ENCODE results near the gene CDC40. TPM values are rescaled to one million over a fixed set of nuclear protein-coding genes. Genes with fewer than 3 reads are reported as not detected.

The CDC40 gene
- total RNA-seq, 1 experiment from 2014 or later, result 23.1 TPM

DNA sequence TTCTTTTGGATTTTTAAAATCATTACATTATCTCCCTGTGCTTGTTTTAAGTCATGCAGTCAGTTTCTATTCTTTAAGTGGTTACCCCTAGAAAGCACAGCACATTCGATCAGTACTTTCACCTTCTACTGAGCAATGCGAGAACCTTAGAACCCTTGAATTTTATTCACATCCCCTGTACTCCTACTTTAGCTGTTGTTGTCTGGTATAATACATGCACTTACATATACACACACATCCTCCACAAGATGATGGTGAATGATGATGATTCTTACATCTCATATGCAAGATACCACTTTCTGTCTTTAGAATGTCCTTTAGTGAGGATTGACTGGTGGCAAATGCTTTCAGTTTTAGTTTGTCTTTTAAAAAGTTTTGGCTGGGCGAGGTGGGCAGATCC lies 5.7 kb downstream of the CDC40 start:
- Histone ChIP-seq H3K36me3 (replicated peaks; ENCODE audit: control insufficient read depth, insufficient read depth, low read length) (no peaks in the 10 kb centered on the region; the same call in 1 of the 2 replicates), H3K4me3 (ENCODE audit: insufficient read depth, low read depth, low read length) (no peak overlapping the region), H3K27me3 (ENCODE audit: control insufficient read depth, insufficient read depth, low read length) (no peaks in the 10 kb centered on the region)
- no peak for DNase-seq

DNA sequence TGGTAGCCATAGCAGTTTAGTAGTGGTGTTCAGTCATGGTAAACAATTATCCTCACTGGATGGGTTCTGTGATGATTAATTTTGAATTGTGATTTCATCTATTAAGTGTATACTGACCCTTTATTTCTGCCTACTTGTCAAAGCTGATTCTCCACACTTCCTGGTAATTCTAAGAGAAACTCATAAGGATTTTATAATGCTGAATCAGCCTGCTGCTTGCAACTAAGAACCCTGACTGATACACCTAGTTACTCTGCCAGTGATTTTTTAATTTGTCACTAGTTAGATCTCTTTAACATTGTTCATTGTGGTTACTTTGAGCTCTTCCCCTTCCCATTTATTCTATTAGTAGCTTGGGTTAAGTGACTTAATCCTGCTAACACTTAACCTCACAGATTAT lies 8.6 kb downstream of the CDC40 start:
- Histone ChIP-seq H3K4me3 (ENCODE audit: insufficient read depth, low read depth, low read length) (no peak overlapping the region), H3K36me3 (replicated peaks; ENCODE audit: control insufficient read depth, insufficient read depth, low read length) (no peaks in the 10 kb centered on the region), H3K27me3 (ENCODE audit: control insufficient read depth, insufficient read depth, low read length) (no peaks in the 10 kb centered on the region)
- DNase-seq, result no peak

DNA sequence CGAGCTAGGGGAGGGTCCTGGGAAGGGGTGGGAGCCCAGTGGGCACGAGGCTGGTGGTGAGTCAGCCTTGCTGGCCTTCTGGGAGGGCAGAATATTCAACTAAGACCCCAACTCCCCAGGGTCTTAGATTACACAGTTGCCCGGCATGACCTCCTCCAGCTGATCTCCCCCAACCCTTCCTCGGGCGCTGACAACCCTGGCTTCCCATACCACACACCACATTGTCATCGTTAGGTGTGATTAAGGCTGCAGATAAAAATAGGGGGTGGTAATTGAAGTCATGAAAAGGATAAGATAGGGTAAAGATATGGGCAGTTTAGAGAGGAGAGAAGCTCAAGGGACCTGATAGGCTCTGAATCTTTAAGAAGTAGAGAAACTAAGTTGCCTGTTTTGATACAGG lies 10.5 kb downstream of the CDC40 start:
- no peaks in the 10 kb centered on the region for H3K27me3 ChIP-seq (ENCODE audit: control insufficient read depth, insufficient read depth, low read length)
- no peak for DNase-seq
- H3K36me3 ChIP-seq (replicated peaks; ENCODE audit: control insufficient read depth, insufficient read depth, low read length), result no peaks in the 10 kb centered on the region
- H3K4me3 ChIP-seq (ENCODE audit: insufficient read depth, low read depth, low read length), result no peak overlapping the region

DNA sequence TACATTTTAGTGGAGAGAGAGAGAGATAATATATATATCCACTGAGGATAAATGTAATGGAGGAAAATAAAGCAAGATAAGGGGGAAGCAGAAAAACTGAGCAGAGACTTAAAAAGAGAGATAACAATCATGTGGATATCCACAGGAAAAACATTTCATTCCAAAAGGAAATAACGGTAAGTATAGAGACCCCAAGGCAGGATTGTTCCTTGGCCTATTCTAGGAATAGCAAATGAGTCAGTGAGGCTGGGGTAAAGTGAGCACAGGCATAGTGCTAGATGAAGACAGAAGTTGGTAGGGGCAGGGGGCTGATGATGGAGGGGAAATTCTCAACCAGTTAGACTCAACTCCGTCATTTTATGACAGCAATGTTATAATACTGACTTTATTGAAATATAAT lies 11.2 kb downstream of the CDC40 start:
- Histone ChIP-seq H3K4me3 (ENCODE audit: insufficient read depth, low read depth, low read length) (no peak overlapping the region), H3K36me3 (replicated peaks; ENCODE audit: control insufficient read depth, insufficient read depth, low read length) (no peaks in the 10 kb centered on the region), H3K27me3 (ENCODE audit: control insufficient read depth, insufficient read depth, low read length) (no peaks in the 10 kb centered on the region)
- DNase-seq, result no peak

DNA sequence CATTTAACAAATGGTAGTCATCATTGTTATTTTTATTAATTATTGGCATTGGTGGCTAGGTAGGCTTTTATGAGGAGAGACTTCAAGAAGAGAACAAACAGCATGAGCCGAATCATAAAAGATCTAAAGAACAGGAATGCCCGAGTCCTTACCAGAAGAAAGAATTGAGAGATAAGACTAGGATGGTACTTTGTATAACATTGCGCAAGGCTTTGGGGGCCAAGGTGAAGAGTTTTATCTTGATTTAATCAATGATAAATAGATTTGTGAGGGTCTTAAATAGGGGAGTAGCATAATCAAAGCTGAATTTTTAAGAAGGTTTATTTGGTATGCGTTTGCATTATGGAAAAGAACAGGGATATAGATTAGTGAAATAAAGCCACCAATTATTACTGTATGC lies 15.4 kb downstream of the CDC40 start:
- no peaks in the 10 kb centered on the region for H3K36me3 ChIP-seq (replicated peaks; ENCODE audit: control insufficient read depth, insufficient read depth, low read length)
- H3K27me3 ChIP-seq (ENCODE audit: control insufficient read depth, insufficient read depth, low read length), result no peaks in the 10 kb centered on the region
- H3K4me3 ChIP-seq (ENCODE audit: insufficient read depth, low read depth, low read length), result no peak overlapping the region
- no peak for DNase-seq

DNA sequence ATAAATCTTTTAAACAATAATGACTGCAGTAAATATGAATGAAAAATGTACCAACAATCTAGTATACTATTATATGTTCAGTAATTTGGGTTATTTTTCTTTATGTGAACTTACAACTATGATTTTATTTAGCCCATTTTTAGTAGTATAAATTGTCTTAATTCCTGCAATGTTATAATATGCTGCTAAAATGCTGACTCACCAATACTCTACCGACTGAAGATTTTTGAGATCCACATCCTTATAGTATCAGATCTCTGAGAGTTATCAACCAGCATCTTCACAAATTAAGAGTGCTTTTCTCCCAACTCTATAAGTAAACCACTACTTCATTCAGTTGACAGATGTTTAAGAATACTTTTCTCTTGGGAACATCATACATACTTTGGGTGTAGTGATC lies 16.6 kb downstream of the CDC40 start:
- H3K27me3 ChIP-seq (ENCODE audit: control insufficient read depth, insufficient read depth, low read length), result no peaks in the 10 kb centered on the region
- DNase-seq, result no peak
- no peaks in the 10 kb centered on the region for H3K36me3 ChIP-seq (replicated peaks; ENCODE audit: control insufficient read depth, insufficient read depth, low read length)
- H3K4me3 ChIP-seq (ENCODE audit: insufficient read depth, low read depth, low read length), result no peak overlapping the region

DNA sequence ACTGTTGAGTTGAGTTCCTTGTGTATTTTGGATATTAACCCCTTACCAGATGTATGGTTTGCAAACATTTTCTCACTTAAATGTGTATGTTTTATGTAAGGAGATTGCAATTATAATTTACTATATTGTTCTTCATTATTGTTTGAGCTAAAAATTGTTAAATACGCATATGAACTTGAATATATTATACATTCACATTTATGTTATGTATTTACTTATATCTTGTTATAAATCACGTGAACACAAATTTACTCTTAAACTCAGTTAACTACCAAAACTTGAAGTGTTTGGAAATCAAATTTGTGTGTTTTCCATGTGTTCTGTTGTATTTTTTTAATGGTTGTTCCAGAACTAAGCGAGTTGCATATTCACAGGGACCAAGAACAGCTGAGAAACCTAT lies 18.3 kb downstream of the CDC40 start:
- no peaks in the 10 kb centered on the region for H3K36me3 ChIP-seq (replicated peaks; ENCODE audit: control insufficient read depth, insufficient read depth, low read length)
- no peaks in the 10 kb centered on the region for H3K27me3 ChIP-seq (ENCODE audit: control insufficient read depth, insufficient read depth, low read length)
- no peak for DNase-seq
- H3K4me3 ChIP-seq (ENCODE audit: insufficient read depth, low read depth, low read length), result no peak overlapping the region

DNA sequence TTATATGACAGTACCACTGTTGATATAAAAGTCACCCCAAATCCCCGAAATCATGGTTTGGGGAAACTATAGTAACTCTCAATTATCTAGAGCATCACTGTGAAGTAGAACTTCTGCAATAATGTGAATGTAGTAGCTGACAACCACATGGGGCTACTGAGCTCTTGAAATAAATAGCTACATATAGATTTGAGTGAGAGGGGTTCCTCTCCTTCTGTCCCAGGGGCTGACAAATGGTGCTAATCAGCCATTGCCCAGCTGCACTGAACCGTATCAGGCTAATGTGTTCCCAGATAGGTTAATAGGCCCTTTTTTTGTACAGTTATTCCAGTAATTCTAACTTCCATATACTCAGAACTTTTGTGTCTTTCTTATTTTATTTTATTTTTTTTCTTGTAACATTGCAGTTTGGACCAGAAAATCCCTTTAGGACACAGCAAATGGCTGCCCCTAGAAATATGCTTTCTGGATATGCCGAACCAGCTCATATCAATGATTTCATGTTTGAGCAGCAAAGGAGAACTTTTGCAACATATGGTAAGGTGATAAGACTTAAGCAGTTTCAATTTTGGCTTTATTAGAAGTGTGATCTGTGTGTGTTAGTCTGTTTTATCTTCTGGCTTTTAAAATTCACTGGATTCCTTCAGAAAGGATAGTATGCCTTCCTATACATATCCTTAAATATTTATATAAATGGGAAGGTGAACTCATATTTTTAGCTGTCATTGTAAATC lies 21.1 kb downstream of the CDC40 start:
- no peaks in the 10 kb centered on the region for H3K27me3 ChIP-seq (ENCODE audit: control insufficient read depth, insufficient read depth, low read length)
- DNase-seq, result no peak
- no peak overlapping the region for H3K4me3 ChIP-seq (ENCODE audit: insufficient read depth, low read depth, low read length)
- H3K36me3 ChIP-seq (replicated peaks; ENCODE audit: control insufficient read depth, insufficient read depth, low read length), result no peaks in the 10 kb centered on the region

DNA sequence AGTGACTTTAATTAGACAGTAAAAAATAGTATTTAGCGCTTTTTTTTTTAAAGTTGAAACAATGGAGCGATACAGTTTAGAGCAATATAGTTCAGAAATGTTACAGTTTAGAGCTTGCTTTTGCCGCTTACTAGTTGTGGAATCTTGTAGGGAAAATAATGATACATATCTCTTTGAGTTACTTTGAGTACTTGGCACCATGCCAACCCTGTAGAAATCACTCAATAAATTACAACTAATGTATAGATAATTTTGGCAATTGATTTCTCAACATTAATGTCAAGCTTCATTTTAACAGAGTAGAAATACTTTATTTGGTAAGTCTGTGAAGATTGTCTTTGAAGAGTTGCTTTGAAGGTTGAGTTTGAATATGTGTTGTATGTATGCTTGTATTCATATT lies 27.4 kb downstream of the CDC40 start:
- Histone ChIP-seq H3K36me3 (replicated peaks; ENCODE audit: control insufficient read depth, insufficient read depth, low read length) (peaks cover 1% of the 10 kb centered on the region; the same call in 1 of the 2 replicates), H3K4me3 (ENCODE audit: insufficient read depth, low read depth, low read length) (no peak overlapping the region), H3K27me3 (ENCODE audit: control insufficient read depth, insufficient read depth, low read length) (no peaks in the 10 kb centered on the region)
- DNase-seq, result no peak

DNA sequence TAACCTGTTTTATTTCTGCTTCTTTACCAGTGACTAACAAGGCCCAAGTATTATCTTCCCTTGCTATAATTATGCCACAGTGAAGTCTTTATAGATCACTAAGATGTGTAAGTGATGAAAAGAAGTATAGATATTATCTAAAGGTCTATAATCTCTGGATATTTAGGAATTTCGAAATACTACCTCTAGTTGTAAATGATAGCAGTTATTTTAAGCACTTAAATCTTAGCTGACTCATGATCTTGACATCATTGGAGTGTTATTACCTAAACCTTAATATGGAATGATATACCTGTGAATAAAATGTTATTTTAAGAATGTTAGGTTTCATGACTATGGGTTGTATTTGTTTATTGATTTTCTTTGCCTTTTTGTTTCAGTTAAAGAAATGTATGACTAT lies 31.5 kb downstream of the CDC40 start:
- no peak for DNase-seq
- H3K36me3 ChIP-seq (replicated peaks; ENCODE audit: control insufficient read depth, insufficient read depth, low read length), result peaks cover 1% of the 10 kb centered on the region
- no peak overlapping the region for H3K4me3 ChIP-seq (ENCODE audit: insufficient read depth, low read depth, low read length)
- no peaks in the 10 kb centered on the region for H3K27me3 ChIP-seq (ENCODE audit: control insufficient read depth, insufficient read depth, low read length)

DNA sequence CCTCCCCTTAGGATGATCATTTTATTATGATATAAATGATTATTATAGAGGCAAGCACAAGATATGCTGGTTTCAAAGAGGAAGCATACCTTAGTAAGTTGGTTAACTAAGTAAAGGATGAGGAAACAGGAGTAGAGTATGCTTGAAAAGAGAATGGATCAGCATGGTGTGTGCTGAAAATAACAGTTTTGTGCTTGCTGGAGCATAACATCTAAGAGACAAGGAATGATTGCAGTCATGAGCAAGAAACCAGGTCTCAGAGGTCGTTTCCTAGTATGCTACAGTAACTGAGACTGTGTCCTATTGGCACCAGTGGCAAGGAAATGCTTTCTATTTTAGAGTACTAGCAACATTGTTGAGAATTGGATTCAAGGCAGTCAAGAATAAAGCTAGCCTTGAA lies 34.1 kb downstream of the CDC40 start:
- DNase-seq, result no peak
- Histone ChIP-seq H3K36me3 (replicated peaks; ENCODE audit: control insufficient read depth, insufficient read depth, low read length) (peaks cover 5% of the 10 kb centered on the region), H3K4me3 (ENCODE audit: insufficient read depth, low read depth, low read length) (no peak overlapping the region), H3K27me3 (ENCODE audit: control insufficient read depth, insufficient read depth, low read length) (no peaks in the 10 kb centered on the region)

DNA sequence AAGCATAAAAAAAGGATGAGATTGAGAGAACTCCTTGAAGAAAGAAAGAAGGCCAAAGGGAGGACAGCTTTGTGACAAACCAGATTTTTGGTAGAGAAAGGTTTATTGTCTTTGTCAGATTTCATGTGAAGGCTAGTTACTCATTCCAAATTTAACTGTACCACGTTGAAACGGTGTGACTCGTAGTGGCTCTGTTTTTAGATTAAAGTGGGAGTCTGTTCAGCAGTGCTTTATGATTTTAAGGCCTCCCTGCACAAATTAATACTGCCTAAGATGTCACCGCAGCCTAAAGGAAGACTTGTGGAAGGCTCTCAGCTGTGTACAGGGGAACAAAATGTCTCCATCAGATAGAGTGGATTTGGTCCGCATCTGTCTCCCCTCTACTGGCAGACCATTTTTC lies 35.9 kb downstream of the CDC40 start:
- no peak for DNase-seq
- Histone ChIP-seq H3K4me3 (ENCODE audit: insufficient read depth, low read depth, low read length) (no peak overlapping the region), H3K36me3 (replicated peaks; ENCODE audit: control insufficient read depth, insufficient read depth, low read length) (peaks cover 7% of the 10 kb centered on the region), H3K27me3 (ENCODE audit: control insufficient read depth, insufficient read depth, low read length) (no peaks in the 10 kb centered on the region)

DNA sequence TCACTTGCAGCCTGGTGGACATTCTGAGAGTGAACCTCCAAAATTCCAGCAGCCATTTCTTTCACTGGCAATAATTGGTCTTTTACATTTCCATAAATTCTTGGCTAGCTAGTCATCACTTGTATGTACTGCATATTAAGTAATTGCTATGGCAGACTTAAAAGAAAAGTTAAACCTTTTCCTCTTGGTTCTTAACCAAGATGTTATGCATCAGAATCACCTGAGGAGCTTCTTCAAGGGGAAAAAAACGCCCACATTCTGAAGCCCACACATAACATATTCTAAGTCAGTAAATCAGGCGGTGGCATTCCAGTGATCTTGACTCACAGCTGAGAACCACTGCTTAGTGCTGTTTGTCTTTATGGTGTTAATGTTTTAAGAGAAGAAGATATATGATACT lies 37.0 kb downstream of the CDC40 start:
- H3K36me3 ChIP-seq (replicated peaks; ENCODE audit: control insufficient read depth, insufficient read depth, low read length), result peaks cover 6% of the 10 kb centered on the region
- no peak overlapping the region for H3K4me3 ChIP-seq (ENCODE audit: insufficient read depth, low read depth, low read length)
- no peak for DNase-seq
- no peaks in the 10 kb centered on the region for H3K27me3 ChIP-seq (ENCODE audit: control insufficient read depth, insufficient read depth, low read length)

DNA sequence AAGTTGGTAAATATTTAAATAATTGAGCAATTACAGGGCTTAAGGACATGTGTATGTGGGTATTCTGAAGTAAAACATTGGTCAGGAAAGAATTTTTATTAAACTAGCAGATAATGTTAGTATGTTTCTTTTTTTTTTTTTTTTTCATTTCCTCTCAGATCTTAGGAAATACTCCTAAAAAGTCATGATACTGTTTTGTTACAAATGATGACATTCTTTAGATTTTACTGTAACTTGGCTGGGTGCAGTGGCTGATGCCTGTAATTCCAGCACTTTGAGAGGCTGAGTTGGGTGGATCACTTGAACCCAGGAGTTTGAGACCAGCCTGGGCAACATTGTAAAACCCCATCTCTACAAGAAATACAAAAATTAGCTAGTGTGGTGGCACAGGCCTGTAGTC lies 41.5 kb downstream of the CDC40 start:
- Histone ChIP-seq H3K36me3 (replicated peaks; ENCODE audit: control insufficient read depth, insufficient read depth, low read length) (peaks cover 5% of the 10 kb centered on the region), H3K27me3 (ENCODE audit: control insufficient read depth, insufficient read depth, low read length) (no peaks in the 10 kb centered on the region), H3K4me3 (ENCODE audit: insufficient read depth, low read depth, low read length) (no peak overlapping the region)
- no peak for DNase-seq

DNA sequence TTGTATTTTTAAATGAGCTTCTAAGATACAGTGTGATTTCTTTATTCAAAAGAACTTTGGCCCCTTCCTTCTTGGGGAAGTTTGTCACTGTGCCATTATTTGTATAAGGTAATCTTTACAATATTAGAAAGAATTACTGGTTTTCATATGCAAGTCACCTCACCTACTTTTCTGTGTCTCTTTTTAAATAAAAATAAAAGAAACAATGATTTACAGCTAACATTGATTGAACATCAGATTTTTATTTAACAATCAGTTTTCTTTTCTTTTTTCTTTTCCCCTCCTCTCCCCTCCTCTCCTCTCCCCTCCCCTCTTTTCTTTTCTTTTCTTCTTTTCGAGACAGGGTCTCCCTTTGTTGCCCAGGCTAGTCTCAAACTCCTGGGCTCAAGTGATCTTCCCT lies 46.0 kb downstream of the CDC40 start:
- no peaks in the 10 kb centered on the region for H3K27me3 ChIP-seq (ENCODE audit: control insufficient read depth, insufficient read depth, low read length)
- peaks cover 1% of the 10 kb centered on the region for H3K36me3 ChIP-seq (replicated peaks; ENCODE audit: control insufficient read depth, insufficient read depth, low read length)
- H3K4me3 ChIP-seq (ENCODE audit: insufficient read depth, low read depth, low read length), result no peak overlapping the region
- no peak for DNase-seq

DNA sequence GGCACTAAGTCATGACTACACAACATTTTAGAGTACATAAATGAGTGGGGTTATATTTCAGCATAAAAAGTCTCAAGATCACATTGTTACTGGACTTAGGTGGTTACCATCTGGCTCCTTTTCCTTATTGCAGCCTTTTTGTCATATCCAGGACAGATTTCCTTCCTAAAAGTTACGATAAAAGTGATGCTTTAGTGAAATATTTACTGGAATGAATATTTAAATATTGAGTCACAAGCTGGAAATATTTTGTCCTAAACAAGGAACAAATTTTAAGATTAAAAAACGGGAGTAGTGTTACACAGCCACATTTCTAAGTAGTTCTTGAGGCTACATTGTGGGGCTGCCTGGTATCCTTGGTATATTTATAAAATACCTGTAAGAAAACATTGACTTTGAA lies 52.2 kb downstream of the CDC40 start:
- no peak overlapping the region for H3K4me3 ChIP-seq (ENCODE audit: insufficient read depth, low read depth, low read length)
- peaks cover 1% of the 10 kb centered on the region; the same call in 1 of the 2 replicates for H3K36me3 ChIP-seq (replicated peaks; ENCODE audit: control insufficient read depth, insufficient read depth, low read length)
- no peak for DNase-seq
- no peaks in the 10 kb centered on the region for H3K27me3 ChIP-seq (ENCODE audit: control insufficient read depth, insufficient read depth, low read length)
